OCI-LY1 (cell line): Measurements from ENCODE around the gene CCDC150.
A peak's percentile ranks its signal among the peaks of the same experiment; 100 is the strongest.

Source experiments
- H2AFZ ChIP-seq: fragments of 200-600 bp; sonication (generic), shearing (Covaris generic); 2 replicates; pipeline ENCODE4 v1.6.0; 2014; ENCODE audit warnings: antibody characterized with exemption, mild to moderate bottlenecking, low read length
- H3F3A ChIP-seq: fragments of 200-600 bp; sonication (generic), shearing (Covaris generic); 2 replicates; pipeline ENCODE4 v1.6.0; 2014; ENCODE audit warnings: mild to moderate bottlenecking, antibody characterized with exemption, low read length, moderate library complexity; ENCODE audit not compliant: insufficient read depth
- H3K27ac ChIP-seq: fragments of 200-600 bp; sonication (generic); 2 replicates; pipeline ENCODE4 v1.5.1; 2014; ENCODE audit warnings: low read length, mixed run types, mild to moderate bottlenecking, low read depth; ENCODE audit not compliant: poor library complexity, severe bottlenecking
- H3K27me3 ChIP-seq: fragments of 200-600 bp; sonication (generic); 2 replicates; pipeline ENCODE4 v1.6.0; 2014; ENCODE audit warnings: antibody characterized with exemption, mild to moderate bottlenecking, low read length, moderate library complexity; ENCODE audit not compliant: insufficient read depth
- H3K36me3 ChIP-seq: fragments of 200-600 bp; sonication (generic); 2 replicates; pipeline ENCODE4 v1.6.1; 2014; ENCODE audit warnings: mild to moderate bottlenecking, antibody characterized with exemption, low read length, moderate library complexity, mixed read lengths; ENCODE audit not compliant: insufficient read depth
- H3K4me1 ChIP-seq: fragments of 200-600 bp; sonication (generic); 2 replicates; pipeline ENCODE4 v1.5.1; 2014; ENCODE audit warnings: mild to moderate bottlenecking, low read length, moderate library complexity; ENCODE audit not compliant: insufficient read depth, severe bottlenecking
- H3K4me2 ChIP-seq: fragments of 200-600 bp; sonication (generic), shearing (Covaris generic); 2 replicates; pipeline ENCODE4 v1.6.1; 2014; ENCODE audit warnings: low read length
- H3K4me3 ChIP-seq: fragments of 200-600 bp; sonication (generic); 2 replicates; pipeline ENCODE4 v1.5.1; 2014; ENCODE audit warnings: low read length, low read depth, mild to moderate bottlenecking, mixed read lengths; ENCODE audit not compliant: poor library complexity, severe bottlenecking
- H3K79me2 ChIP-seq: fragments of 200-600 bp; shearing (Covaris generic); 2 replicates; pipeline ENCODE4 v1.6.1; 2016; ENCODE audit warnings: mixed run types, low read length, mixed read lengths; ENCODE audit not compliant: insufficient read depth
- H3K9ac ChIP-seq: fragments of 200-600 bp; sonication (generic), shearing (Covaris generic); 2 replicates; pipeline ENCODE4 v1.6.1; 2014; ENCODE audit warnings: mild to moderate bottlenecking, low read length, mixed read lengths
- H3K9me2 ChIP-seq: fragments of 200-600 bp; sonication (generic), shearing (Covaris generic); 2 replicates; pipeline ENCODE4 v1.6.1; 2014; ENCODE audit warnings: low read depth, mild to moderate bottlenecking, low read length, mixed read lengths
- H3K9me3 ChIP-seq: fragments of 200-600 bp; shearing (Covaris generic); 2 replicates; pipeline ENCODE4 v1.6.1; 2014; ENCODE audit warnings: low read length, mixed read lengths
- H4K20me1 ChIP-seq: fragments of 200-600 bp; sonication (generic), shearing (Covaris generic); 2 replicates; pipeline ENCODE4 v1.6.0; 2016; ENCODE audit warnings: mild to moderate bottlenecking, low read length; ENCODE audit not compliant: insufficient read depth
- CTCF ChIP-seq: fragments of 200-600 bp; sonication (generic), shearing (Covaris generic); IDR thresholded peaks from 2 replicates; pipeline ENCODE4 v1.5.1; 2017; ENCODE audit warnings: mild to moderate bottlenecking, antibody characterized with exemption, low read length, moderate library complexity, mixed read lengths
- EZH2 ChIP-seq: fragments of 200-600 bp; sonication (generic), shearing (Covaris generic); IDR thresholded peaks from 2 replicates; pipeline ENCODE4 v1.8.0; 2017; ENCODE audit warnings: borderline replicate concordance, mixed run types, mild to moderate bottlenecking, antibody characterized with exemption, low read length, moderate library complexity, mixed read lengths

Gene CCDC150

GRCh38 chr2:196750291-196750923, 110.9 kb downstream of the CCDC150 start:
- Histone ChIP-seq H3F3A (no peaks in the 10 kb centered on the region), H3K27me3 (no peaks in the 10 kb centered on the region), H3K27ac (no peak overlapping the region), H3K9ac (no peak overlapping the region), H3K9me3 (no peaks in the 10 kb centered on the region), H3K4me2 (no peak overlapping the region), H3K79me2 (no peaks in the 10 kb centered on the region), H3K36me3 (0 out of 2 replicates have a peak, but pooled peaks cover 2% of the 10 kb centered on the region), H3K4me1 (peaks cover 5% of the 10 kb centered on the region), H3K4me3 (no peak overlapping the region), H3K9me2 (no peaks in the 10 kb centered on the region), H2AFZ (no peak overlapping the region), H4K20me1 (no peaks in the 10 kb centered on the region)
- TF ChIP-seq CTCF (no peak), EZH2 (no peak)

- H2AFZ ChIP-seq = no peak overlapping the region
- no peaks in the 10 kb centered on the region for H4K20me1 ChIP-seq
- H3K27me3 ChIP-seq = no peaks in the 10 kb centered on the region
- no peak overlapping the region for H3K9ac ChIP-seq
- no peaks in the 10 kb centered on the region for H3K79me2 ChIP-seq
- H3K9me2 ChIP-seq = no peaks in the 10 kb centered on the region
- no peaks in the 10 kb centered on the region for H3K36me3 ChIP-seq
- no peaks in the 10 kb centered on the region for H3F3A ChIP-seq
- H3K4me3 ChIP-seq = no peak overlapping the region
- TF ChIP-seq EZH2 = no peak
- TF ChIP-seq CTCF = peak; percentile 90
- peaks cover 5% of the 10 kb centered on the region for H3K4me1 ChIP-seq
- H3K4me2 ChIP-seq = no peak overlapping the region
- no peak overlapping the region for H3K27ac ChIP-seq
- no peaks in the 10 kb centered on the region for H3K9me3 ChIP-seq
These were observed 111.6 kb downstream of the CCDC150 start for GRCh38 chr2:196750977-196751631.

- H3K79me2 ChIP-seq = no peaks in the 10 kb centered on the region
- H3F3A ChIP-seq = no peaks in the 10 kb centered on the region
- no peaks in the 10 kb centered on the region for H3K4me1 ChIP-seq
- peaks cover 28% of the 10 kb centered on the region for H3K36me3 ChIP-seq
- no peak overlapping the region for H3K4me3 ChIP-seq
- H4K20me1 ChIP-seq = no peaks in the 10 kb centered on the region
- TF ChIP-seq CTCF = peak; percentile 48
- no peak for TF ChIP-seq EZH2
- H2AFZ ChIP-seq = no peak overlapping the region
- H3K9me3 ChIP-seq = no peaks in the 10 kb centered on the region
- H3K27me3 ChIP-seq = no peaks in the 10 kb centered on the region
- no peak overlapping the region for H3K27ac ChIP-seq
- H3K9me2 ChIP-seq = no peaks in the 10 kb centered on the region
- no peak overlapping the region for H3K9ac ChIP-seq
- no peak overlapping the region for H3K4me2 ChIP-seq
These were observed 119.2 kb downstream of the CCDC150 start for GRCh38 chr2:196758474-196759377.
